Left lobe of liver (tissue), 2 donors: Measurements from ENCODE around the gene POLR3F. TPM values are rescaled to one million over a fixed set of nuclear protein-coding genes. Genes with fewer than 3 reads are reported as not detected.

Experiments used
- ATAC-seq: fragments of 200-7000 bp; cut with Tn5 transposase; one replicate; pipeline ENCODE4 v1.9.1; 2020; ENCODE audit warnings: mild to moderate bottlenecking, moderate library complexity
- DNase-seq: peaks from one replicate; pipeline ENCODE4 v3.0.0-alpha.2; 2020; ENCODE audit warnings: low spot score
- total RNA-seq: library from RNA; stranded (reverse); gene quantifications from one replicate; pipeline ENCODE4 v1.2.1, GENCODE V29; 2021
- donor health status: DM: no; HTN: no; CAD: no; lungs with moderate emphysema.
- donor health status: DM: no; HTN: yes; CAD: no.

POLR3F gene, protein sequence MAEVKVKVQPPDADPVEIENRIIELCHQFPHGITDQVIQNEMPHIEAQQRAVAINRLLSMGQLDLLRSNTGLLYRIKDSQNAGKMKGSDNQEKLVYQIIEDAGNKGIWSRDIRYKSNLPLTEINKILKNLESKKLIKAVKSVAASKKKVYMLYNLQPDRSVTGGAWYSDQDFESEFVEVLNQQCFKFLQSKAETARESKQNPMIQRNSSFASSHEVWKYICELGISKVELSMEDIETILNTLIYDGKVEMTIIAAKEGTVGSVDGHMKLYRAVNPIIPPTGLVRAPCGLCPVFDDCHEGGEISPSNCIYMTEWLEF
- total RNA-seq = 3.1 TPM

DNA sequence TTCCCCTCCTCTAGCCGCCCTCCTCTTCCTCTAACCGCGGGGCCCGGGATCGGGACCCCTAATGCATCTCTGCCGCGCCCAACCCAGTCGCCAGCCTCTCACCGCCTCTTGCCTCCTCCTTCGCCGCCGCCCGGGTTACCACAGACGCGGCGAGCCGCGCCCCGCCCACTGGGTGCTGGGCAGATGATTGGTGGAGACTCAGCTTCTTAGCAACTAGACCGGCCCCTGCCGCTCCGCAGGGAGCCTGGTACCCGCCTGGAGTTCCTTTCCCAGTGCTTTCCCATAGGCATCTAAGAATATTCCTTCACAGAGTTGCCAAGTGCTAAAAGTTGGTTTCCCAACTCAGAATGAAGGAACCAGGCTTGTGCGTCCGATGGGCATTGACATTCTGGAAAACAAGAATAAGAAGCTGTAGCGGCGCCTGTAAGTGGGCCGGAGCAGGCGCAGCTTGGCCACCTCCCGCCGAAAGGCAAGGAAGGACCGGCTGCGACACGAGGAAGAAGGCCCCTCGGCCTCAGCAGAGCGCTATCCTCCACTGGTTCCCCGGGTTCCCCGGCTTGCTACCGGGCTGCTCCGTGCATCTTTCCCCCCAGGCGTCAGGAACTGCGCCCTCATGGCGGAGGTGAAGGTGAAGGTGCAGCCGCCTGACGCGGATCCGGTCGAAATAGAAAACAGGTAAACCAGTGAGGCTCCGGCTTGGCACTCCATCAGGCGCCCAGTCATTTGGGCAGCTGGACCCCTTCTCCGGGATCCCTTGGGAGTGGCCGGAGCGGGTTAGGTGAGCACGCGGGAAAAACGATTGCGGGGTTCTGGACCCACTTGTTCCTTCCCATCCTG lies at the start of gene POLR3F, which contains the start of gene DZANK1:
TSS of gene POLR3F (plus strand) at position 497 of the 837 bp plus-strand sequence. CDS start at position 614, 117 bp downstream.
TSS of gene DZANK1 (minus strand) at position 137 of the 837 bp plus-strand sequence. CDS start 1,672 bp downstream, outside the sequence.
- peak; percentile 97 for DNase-seq
- ATAC-seq = peak; percentile 99

DNA sequence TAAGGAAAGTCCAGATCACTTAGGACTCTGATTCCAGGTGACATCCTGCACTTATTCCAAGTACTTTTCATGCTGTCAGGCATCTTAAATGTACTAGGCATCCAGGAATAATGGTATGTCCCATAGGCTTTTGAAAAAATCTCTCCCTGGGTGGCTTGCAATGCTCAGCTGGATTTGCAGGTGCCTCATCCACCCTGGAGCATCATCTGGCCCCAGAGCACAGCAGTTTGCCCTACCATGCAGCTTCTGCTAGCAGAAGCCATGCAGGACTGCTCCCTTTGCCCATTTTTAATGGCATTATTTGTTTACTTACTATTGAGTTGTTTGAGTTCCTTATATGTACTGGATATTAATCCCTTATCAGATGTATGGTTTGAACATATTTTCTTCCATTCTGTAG lies 45.6 kb upstream of the POLR3F start:
- no peak for ATAC-seq
- no peak for DNase-seq

DNA sequence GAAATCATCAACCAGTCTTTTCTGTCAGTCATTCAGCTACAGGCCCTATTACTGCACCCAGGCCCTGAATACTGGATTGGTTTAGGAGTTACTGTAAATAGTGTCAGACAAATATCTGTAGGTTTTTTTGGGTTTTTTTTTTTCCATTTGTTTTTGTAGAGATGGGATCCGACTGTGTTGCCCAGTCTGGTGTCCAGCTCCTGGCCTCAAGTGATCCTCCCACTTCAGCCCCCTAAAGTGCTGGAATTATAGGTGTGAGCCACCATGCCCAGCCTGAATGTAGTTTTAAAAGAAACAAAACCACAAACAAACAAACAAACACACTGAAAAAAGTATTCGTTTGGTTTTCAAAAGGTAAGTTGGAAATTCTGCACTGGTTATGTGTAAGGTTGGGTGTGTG lies 40.0 kb upstream of the POLR3F start:
- no peak for ATAC-seq
- DNase-seq = no peak

DNA sequence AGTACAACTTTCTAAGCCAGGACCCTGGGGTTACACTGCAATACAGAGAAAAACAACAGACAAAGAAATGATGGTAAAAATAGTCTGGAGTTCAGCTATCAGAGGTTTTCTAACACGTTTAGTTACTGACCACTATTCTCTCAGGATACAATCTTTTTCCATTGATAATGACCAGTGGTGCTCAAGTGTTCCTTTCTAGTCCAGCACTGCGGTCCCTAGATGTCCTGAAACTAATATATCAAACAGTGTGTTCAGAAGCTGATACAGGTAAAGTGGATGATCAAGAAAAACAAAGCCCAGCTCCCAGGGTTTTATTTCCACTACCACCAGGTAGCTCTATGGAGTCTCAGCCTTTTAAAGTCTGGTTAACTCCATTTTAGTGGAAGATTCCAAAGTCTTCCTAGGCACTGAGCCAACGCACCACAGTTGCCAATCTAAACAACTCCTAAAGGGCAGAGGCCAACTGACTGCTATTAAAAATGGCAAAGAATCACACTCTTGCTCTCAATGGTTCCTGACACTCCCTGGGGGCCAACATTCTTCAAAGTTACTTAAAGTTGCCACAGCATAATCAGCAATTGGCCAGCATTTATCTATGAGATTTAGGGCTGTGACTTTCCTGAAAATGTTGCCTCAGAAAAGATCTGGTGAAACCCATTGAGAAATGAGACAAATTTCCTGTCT lies 38.6 kb upstream of the POLR3F start:
- peak; percentile 95 for ATAC-seq
- peak; percentile 87 for DNase-seq

DNA sequence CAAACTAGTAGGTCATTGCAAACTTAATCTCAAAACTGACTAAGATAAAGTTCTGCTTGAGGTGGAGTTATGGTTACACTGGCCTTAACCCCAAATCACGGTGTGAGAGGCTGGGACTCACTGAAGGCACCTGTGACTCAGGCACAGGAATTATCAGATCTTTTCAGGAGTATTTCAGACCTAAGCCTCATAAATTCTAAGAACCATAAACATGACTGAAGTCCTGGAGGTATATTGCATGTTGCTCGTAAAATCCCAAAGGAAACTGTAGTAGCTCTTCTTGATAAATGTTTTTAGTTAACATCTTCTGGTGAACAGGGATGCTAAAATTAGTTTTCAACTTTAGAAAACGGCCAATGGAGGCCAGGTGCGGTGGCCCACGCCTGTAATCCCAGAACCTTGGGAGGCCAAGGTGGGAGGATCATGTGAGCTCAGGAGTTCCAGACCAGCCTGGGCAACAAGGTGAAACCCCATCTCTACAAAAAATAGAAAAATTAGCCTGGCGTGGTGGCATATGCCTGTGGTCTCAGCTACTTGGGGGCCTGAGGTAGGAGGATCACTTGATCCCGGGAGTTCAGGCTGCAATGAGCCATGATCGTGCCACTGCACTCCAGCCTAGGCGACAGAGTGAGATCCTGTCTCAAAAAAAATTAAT lies 36.9 kb upstream of the POLR3F start:
- DNase-seq = no peak
- ATAC-seq = no peak

DNA sequence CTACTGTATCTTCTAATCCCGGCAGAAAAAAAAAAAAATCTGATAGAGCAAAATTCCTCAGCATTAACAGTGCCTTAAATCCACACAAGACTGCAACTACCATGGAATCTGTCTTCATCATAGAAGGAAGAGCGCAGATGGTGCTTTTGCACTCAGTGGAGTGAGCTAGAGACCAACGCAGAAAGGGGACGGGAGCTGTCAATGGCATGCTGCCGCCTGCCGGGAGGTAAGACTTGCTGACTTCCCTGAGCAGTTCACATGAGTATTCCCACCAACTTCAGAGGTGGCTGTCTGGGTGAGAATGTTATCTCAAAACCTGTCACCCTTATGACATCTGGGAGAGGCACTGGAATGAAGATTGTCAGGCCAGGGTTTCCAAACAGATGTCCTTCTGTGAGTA lies 36.0 kb upstream of the POLR3F start:
- ATAC-seq = peak; percentile 43

DNA sequence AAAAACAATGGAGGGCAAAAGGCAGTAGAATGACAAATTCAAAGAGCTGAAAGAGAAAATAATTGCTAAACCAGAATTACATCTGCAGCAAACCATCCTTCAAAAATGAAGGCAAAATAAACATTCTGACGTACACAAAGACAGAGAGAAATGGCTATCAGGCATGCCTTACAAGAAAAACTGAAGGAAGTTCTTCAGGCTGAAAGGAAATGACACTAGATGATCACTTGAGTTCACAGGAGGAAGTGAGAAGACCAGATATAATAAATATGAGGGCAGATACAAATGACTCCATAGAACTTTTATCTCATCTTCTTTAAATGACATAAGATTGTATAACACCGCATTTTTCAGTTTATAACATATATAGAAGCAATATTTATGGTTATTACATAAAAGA lies 30.3 kb upstream of the POLR3F start:
- DNase-seq (no peak), ATAC-seq (no peak)

More for the DNA sequence above, 36.0 kb upstream of the POLR3F start:
- no peak for DNase-seq

DNA sequence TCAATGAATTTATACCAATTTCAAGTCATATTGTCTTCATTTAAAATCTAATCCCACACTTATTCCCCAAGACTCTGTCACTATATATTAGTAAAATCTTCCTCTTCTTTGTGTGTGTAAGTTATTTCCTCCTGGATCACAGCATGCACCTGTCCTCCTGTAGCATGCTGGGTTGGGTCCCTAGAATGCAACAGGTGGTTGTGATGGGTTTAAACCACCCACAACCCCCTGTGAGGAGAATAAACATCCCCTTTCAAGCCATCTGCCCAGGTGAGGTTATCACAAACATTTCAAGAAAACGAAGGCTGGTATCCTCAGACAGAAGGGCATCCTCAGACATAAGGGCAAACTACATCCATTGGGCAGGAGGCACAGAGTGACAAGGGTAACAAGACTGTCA lies 26.8 kb upstream of the POLR3F start:
- ATAC-seq (no peak), DNase-seq (no peak)

DNA sequence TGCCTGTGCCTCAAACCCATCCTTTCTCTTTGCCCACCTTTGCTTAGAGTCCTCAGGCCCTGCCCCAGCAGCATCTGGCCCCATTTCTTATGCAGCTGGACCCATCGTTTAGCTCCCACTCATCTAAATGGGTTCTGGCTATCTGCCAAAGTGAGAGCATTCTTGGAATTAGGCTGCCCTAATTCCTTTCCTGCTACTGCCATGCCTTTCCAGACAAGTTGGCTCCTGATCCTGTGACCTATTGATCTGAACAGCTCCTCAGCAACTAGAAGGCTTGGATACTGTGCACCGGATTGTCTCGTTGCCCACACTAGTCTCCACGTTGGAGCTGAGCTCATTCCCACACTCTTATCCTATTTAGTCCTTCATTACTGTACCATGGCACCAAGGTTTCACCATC lies 23.3 kb upstream of the POLR3F start:
- DNase-seq (no peak), ATAC-seq (no peak)

DNA sequence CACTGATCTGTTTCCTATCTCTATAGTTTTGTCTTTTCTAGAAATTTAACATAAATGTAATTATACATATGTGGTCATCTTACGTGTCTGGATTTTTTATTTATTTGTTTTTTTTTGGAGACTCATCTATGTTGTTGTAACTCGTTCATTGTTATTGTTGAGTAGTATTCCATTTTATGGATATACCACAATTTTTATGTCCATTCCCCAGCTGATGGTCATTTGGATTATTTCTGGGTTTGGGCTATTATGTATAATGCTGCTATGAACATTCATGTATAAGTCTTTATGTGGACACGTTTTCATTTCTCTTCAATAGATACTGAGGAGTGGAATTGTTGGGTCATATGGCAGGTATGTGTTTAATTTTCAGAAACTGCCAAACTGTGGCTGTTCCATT lies 10.6 kb upstream of the POLR3F start:
- ATAC-seq (no peak), DNase-seq (no peak)

DNA sequence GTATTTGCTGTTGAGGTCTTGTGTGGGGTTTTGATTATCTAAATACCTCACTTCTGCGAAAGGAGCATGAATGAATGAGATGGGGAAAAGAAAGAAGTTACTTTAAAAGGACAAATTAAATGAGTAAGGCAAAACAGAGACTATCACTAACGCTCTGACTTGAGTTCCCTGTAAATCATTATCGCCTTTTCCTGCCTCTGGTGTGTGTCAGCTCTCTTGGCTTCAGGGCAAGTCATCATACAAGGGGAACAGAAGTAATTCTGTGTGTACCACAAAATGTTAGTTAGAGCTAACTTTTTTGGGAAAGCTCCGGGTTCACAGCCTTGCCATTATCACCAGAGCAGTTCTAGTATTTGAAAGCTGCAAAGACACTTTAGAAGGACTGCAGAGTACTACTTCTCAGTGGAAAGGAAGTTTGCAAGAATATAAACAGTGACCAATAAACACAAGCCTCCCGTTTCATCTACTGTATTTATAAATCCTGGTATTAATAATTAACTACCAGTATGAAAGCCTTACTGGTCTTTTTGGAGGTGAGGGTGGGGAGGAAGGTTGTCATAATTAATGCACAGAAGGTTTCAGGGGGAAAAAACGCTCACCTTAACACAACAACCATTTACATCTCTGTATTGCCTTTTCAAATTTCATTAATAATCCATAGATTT lies 1.5 kb upstream of the POLR3F start:
- no peak for DNase-seq
- ATAC-seq = no peak

DNA sequence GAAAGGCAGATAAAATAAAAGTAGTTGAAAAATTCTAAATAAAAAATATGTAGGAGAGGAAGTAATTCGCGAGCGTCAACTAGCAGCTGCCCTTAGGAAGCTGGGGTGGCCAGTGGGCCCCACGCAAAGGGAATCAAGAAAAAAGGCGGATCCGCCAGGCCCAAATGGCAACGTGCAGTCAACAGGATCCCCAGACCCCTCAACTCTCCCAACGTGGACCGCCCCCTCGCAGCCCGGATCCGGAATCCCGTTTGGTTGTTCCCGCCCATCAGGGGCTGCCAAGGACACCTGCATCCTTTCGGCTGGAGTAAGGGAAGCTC lies 656 bp upstream of the POLR3F start:
- peak; percentile 70 for ATAC-seq
- no peak for DNase-seq

DNA sequence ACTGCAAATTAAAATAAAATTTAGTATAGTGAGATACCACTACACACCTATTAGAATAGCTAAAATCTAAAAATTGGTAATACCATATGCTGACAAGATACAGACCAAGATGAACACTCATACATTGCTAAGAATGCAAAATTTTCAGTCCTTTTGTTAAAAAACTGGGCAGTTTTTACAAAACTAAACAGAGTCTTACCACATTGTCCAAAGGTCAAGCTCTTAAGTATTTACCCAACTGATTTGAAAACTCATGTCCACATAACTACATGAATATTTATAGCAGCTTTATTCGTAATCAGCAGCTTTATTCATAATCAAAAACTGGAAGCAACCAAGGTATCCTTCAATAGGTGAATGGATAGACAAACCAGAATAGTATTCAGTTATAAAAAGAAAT lies 10.0 kb downstream of the POLR3F start:
- ATAC-seq (peak; percentile 62), DNase-seq (no peak)

DNA sequence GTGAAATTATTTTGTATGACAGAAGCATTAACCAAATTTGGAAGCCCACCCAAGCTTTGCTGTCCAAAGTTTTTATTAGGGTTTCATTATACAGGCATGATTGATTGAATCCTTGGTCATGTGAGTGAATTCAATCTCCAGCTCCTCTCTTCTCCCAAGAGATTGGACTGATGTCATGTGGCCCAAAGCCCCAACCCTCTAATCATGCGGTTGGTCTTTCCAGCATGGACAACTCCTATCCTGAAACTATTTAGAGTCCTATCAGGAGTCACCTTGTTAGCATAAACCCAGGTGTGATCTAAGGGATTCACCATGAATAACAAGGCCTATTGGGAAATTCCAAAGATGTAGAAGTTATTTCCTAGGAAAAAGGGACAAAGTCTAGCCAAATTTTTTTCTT lies 10.6 kb downstream of the POLR3F start:
- DNase-seq (no peak), ATAC-seq (no peak)

DNA sequence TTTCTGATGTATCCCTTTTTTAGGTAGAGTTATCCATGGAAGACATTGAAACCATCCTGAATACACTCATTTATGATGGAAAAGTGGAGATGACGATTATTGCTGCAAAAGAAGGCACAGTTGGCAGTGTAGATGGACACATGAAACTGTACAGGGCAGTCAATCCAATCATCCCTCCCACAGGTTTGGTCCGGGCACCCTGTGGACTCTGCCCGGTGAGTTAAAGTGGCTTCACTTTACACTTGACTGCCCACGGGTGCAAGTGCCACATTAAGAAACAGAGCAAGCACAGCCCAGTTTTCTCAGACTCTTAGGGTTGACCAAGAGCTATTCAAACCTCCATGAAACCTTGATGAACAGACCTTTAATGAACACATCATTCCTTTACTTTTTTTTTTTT lies 14.4 kb downstream of the POLR3F start:
- ATAC-seq (peak; percentile 91), DNase-seq (peak; percentile 52)

DNA sequence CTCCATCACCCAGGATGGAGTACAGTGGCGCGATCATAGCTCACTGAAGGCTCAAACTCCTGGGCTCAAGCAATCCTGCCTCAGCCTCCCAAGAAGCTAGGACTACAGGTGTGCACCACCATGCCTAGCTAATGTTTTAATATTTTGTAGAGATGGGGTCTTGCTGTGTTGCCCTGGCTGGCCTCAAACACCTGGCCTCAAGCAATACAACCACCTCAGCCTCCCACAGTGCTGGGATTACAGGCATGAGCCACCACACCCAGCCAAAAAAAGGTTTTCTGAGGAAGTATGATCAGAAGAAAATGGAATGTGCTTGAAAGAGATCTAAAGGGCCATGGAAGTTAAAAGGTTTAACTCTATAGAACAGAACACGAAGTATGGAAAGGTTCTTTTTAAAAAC lies 21.1 kb downstream of the POLR3F start:
- DNase-seq (no peak), ATAC-seq (no peak)

DNA sequence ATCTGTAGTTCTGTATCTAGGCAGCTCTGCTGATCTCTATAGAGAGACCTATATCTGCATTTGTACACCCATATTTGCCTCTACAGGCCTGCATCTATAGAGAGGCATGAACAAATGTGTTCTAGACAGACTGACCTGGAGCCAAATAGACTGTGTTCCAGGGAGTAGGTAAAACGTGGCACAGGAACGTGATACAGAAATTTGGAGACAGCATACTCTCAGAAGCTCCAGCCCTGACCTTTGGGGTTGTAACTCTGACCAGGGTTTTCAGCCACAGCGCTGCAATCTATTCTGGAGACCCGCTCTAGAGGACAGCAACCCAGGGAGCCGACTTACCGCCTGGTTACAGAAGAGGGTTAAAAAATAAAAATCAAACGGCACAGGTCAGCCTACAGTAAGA lies 28.9 kb downstream of the POLR3F start:
- ATAC-seq = peak; percentile 67
- peak; percentile 67 for DNase-seq

DNA sequence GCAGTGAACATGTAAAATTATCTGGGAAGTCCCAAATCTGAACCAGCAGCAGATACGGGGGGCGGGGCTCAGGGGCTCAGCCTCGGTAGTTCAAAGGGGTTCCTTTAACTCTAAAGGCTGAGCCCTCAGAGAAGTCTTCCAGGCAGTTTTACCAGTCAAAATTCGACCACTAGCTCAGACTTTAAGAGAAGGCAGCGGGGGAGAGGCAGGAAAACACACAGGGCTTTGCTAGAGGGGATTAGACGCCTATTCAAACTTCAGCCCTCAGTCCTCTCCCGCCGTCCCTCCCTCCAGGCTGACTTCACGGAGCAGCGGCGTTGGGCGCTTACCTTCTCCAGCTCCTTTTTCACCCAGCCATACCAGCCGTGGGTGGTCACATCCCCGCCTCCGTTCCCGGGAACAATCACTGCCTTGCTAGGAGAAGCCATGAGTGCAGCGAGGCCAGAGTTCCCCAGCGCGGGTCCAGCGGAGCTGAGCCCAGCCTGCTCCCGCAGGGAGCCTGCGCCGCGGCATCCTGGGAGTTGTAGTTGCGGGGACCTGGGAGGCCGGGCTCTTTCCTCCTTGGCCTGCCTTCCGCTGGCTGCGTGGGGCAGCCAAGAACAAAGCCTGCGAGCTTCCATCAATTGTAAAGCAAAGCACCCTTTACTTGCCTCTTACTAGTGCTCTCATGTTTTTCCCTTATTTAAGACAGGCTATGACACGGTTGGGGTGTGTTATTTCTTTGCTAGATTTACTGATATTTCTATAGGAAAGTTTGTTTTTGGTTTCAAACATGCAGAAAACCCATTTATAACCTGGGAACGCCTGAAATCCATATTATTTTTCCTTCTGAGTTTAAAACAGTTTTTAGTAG lies 29.8 kb downstream of the POLR3F start, which contains the start of gene RBBP9:
TSS of gene RBBP9 (minus strand) at position 486 of the 853 bp plus-strand sequence. CDS start at position 428, 58 bp downstream.
- DNase-seq = peak; percentile 91
- peak; percentile 99 for ATAC-seq

DNA sequence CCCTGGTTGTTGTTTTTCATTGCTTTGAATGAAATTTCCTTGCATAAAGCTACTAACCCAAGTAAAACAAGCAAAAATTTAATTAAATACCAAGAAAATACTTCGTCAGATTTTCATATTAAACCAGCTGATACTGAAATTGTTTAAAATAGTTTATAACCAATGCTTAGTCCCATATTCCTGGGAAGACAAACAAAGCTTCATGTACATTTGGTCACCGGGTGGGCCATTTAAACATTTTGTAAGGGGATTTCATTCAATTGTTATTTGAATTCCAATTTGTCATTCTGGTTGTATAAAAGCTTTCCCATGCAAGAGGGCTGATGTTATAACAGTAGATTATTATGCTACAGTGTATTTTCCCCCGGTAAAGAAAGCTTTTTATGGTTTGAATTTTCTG lies 30.4 kb downstream of the POLR3F start:
- no peak for DNase-seq
- no peak for ATAC-seq
